Transverse colon (tissue), 4 donors: ENCODE measurements around the gene FOLR3.

Experiments used
- EP300 ChIP-seq: sonication (generic); formaldehyde crosslinking; IDR thresholded peaks from one replicate; pipeline ENCODE4 v1.6.1; 2017; ENCODE audit warnings: antibody characterized with exemption, low read depth
- POLR2A ChIP-seq: fragments of 450-650 bp; IDR thresholded peaks from one replicate; pipeline ENCODE4 v1.6.1; 2016; ENCODE audit warnings: antibody characterized with exemption, mild to moderate bottlenecking, moderate library complexity
- POLR2AphosphoS5 ChIP-seq, 3 donors: sonication (generic); formaldehyde crosslinking; IDR thresholded peaks; one replicate each; pipeline ENCODE4 v1.6.1; 2016; ENCODE audit warnings: antibody characterized with exemption in 3 of 3
- TF ChIP-seq, protein P1 (sequence below), 5 experiments: fragments of 200-600 bp in 3 of 5; fragments of 450-650 bp in 2 of 5; sonication (generic) in 3 of 5; IDR thresholded peaks; 1 replicate in 2 of 5; 2 replicates in 3 of 5; pipeline ENCODE4 v1.5.1; 2016 to 2017; ENCODE audit warnings: antibody characterized with exemption in 5 of 5, inconsistent platforms in 3 of 5, mild to moderate bottlenecking in 2 of 5, moderate library complexity in 1 of 5

DNA sequence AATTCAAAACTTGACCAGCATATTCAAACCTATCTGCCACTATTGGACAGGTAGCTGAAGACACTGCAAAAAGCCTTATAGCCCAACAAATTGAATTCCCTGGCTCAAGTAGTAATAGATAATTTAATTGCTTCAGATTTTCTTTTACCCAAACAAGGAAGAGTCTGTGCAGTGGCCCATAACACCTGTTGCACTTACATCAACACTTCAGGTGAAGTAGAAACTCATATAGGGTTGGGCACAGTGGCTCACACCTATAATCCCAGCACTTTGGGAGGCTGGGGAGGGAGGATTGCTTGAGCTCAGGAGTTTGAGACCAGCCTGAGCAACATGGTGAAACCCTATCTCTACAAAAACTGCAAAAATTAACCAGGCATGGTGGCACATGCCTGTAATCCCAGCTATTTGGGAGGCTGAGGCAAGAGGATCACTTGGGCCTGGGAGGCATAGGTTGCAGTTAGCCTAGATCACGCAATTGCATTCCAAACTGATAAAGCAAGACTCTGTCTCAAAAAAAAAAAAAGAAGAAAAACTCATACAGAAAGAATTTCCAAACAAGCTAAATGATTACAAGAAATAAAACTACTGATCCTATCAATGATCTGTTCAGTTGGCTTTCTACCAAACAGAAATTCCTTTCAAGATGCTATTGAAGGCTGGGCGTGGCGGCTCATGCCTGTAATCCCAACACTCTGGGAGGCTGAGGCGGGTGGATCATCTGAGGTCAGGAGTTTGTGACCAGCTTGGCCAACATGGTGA is 9.5 kb downstream of the FOLR3 start:
- TF ChIP-seq, protein P1, sequence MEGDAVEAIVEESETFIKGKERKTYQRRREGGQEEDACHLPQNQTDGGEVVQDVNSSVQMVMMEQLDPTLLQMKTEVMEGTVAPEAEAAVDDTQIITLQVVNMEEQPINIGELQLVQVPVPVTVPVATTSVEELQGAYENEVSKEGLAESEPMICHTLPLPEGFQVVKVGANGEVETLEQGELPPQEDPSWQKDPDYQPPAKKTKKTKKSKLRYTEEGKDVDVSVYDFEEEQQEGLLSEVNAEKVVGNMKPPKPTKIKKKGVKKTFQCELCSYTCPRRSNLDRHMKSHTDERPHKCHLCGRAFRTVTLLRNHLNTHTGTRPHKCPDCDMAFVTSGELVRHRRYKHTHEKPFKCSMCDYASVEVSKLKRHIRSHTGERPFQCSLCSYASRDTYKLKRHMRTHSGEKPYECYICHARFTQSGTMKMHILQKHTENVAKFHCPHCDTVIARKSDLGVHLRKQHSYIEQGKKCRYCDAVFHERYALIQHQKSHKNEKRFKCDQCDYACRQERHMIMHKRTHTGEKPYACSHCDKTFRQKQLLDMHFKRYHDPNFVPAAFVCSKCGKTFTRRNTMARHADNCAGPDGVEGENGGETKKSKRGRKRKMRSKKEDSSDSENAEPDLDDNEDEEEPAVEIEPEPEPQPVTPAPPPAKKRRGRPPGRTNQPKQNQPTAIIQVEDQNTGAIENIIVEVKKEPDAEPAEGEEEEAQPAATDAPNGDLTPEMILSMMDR (IDR thresholded peaks at IDR 0.05) = no peak
- TF ChIP-seq EP300 (no peak), POLR2AphosphoS5 (IDR thresholded peaks at IDR 0.05) (no peak), POLR2A (no peak)
